Sciatic nerve (tissue), 2 donors: ENCODE results near the gene MSI2. TPM values are rescaled to one million over a fixed set of nuclear protein-coding genes. Genes with fewer than 3 reads are reported as not detected.

Experiments used
- ATAC-seq: fragments of 200-7000 bp; cut with Tn5 transposase; one replicate; pipeline ENCODE4 v1.9.1; 2020; ENCODE audit warnings: mild to moderate bottlenecking, moderate library complexity
- DNase-seq: peaks from one replicate; pipeline ENCODE4 v3.0.0-alpha.2; 2020; ENCODE audit warnings: low spot score
- intact Hi-C: fragments of 100-400 bp; cut with DNase I; formaldehyde crosslinking; loops from one replicate; pipeline ENCODE4 v1.14.2; 2022
- total RNA-seq: library from RNA; stranded (reverse); fragmentation: NEBNext Ultra II Directional; extraction: Animal tissue kit (Norgen Biotek cat#: 25700); gene quantifications from one replicate; pipeline ENCODE4 v1.2.1, GENCODE V29; 2021
- donor health status: DM: no; HTN: no; CAD: no.
- donor health status: DM: no; HTN: no; CAD: no.

Gene MSI2
- total RNA-seq, 1 donor from 2014 or later = 25.2 TPM

- ATAC-seq = no peak
- no peak for DNase-seq
- intact Hi-C loops = no loop called here
Measured at GRCh38 chr17:57696050-57696449, 439.7 kb downstream of the MSI2 start.

GRCh38 chr17:57697197-57697596 lies 440.9 kb downstream of the MSI2 start:
- intact Hi-C loops = no loop called here
- no peak for DNase-seq

GRCh38 chr17:57697891-57698711 lies 441.8 kb downstream of the MSI2 start:
- no peak for DNase-seq
- intact Hi-C loops = no loop called here
- no peak for ATAC-seq

More at GRCh38 chr17:57697197-57697596, 440.9 kb downstream of the MSI2 start:
- ATAC-seq = no peak

- intact Hi-C loops = no loop called here
- DNase-seq = no peak
- ATAC-seq = peak; percentile 78
Measured at GRCh38 chr17:57699751-57700219, 443.5 kb downstream of the MSI2 start.

GRCh38 chr17:57701124-57701523 lies 444.8 kb downstream of the MSI2 start:
- ATAC-seq = no peak
- no peak for DNase-seq
- intact Hi-C loops = no loop called here

- no peak for DNase-seq
- no peak for ATAC-seq
- intact Hi-C loops = no loop called here
Measured at GRCh38 chr17:57703273-57703672, 446.9 kb downstream of the MSI2 start.

GRCh38 chr17:57704448-57704847 lies 448.1 kb downstream of the MSI2 start:
- DNase-seq (no peak), ATAC-seq (no peak)
- intact Hi-C loops = no loop called here

GRCh38 chr17:57705921-57706695 lies 449.8 kb downstream of the MSI2 start:
- intact Hi-C loops = no loop called here
- DNase-seq = no peak

GRCh38 chr17:57706761-57707160 lies 450.4 kb downstream of the MSI2 start:
- intact Hi-C loops = no loop called here
- no peak for DNase-seq
- no peak for ATAC-seq

More at GRCh38 chr17:57705921-57706695, 449.8 kb downstream of the MSI2 start:
- no peak for ATAC-seq

- no peak for ATAC-seq
- no peak for DNase-seq
- intact Hi-C loops = no loop called here
Measured at GRCh38 chr17:57707892-57708291, 451.6 kb downstream of the MSI2 start.

GRCh38 chr17:57708410-57708809 lies 452.1 kb downstream of the MSI2 start:
- no peak for ATAC-seq
- DNase-seq = no peak
- intact Hi-C loops = no loop called here

GRCh38 chr17:57713140-57713539 lies 456.8 kb downstream of the MSI2 start:
- no peak for ATAC-seq
- DNase-seq = no peak
- intact Hi-C loops = no loop called here

GRCh38 chr17:57714665-57715180 lies 458.4 kb downstream of the MSI2 start:
- DNase-seq = no peak
- ATAC-seq = no peak
- intact Hi-C loops = no loop called here

GRCh38 chr17:57715981-57716380 lies 459.7 kb downstream of the MSI2 start:
- DNase-seq (no peak), ATAC-seq (no peak)
- intact Hi-C loops = no loop called here

GRCh38 chr17:57718878-57719277 lies 462.6 kb downstream of the MSI2 start:
- intact Hi-C loops = no loop called here

GRCh38 chr17:57720386-57721035 lies 464.2 kb downstream of the MSI2 start:
- intact Hi-C loops = no loop called here
- DNase-seq (peak; percentile 15), ATAC-seq (no peak)

More at GRCh38 chr17:57718878-57719277, 462.6 kb downstream of the MSI2 start:
- DNase-seq = no peak
- ATAC-seq = no peak

GRCh38 chr17:57721967-57722703 lies 465.8 kb downstream of the MSI2 start:
- intact Hi-C loops = no loop called here
- ATAC-seq (no peak), DNase-seq (no peak)

GRCh38 chr17:57722704-57723043 lies 466.4 kb downstream of the MSI2 start:
- intact Hi-C loops = no loop called here
- ATAC-seq = no peak
- no peak for DNase-seq
